HG03575 (cell line): ENCODE results near the gene MAP2K6.

Experiments used
- ATAC-seq: cut with Tn5 transposase; IDR thresholded peaks from one replicate; pipeline ENCODE4 v1.9.1; 2021; ENCODE audit not compliant: unreplicated experiment, insufficient number of reproducible peaks, low FRiP score; ENCODE audit errors: extremely low read depth

The MAP2K6 gene

GRCh38 chr17:69557339-69557738, 142.8 kb downstream of the MAP2K6 start:
- no peak for ATAC-seq

GRCh38 chr17:69558796-69559195, 144.3 kb downstream of the MAP2K6 start:
- ATAC-seq, result no peak

GRCh38 chr17:69560987-69561441, 146.5 kb downstream of the MAP2K6 start:
- no peak for ATAC-seq

- ATAC-seq, result no peak
Observed at GRCh38 chr17:69561462-69561861, 147.0 kb downstream of the MAP2K6 start.

GRCh38 chr17:69565447-69565846, 150.9 kb downstream of the MAP2K6 start:
- no peak for ATAC-seq

- ATAC-seq, result no peak
Observed at GRCh38 chr17:69567130-69567529, 152.6 kb downstream of the MAP2K6 start.

GRCh38 chr17:69572747-69573146, 158.2 kb downstream of the MAP2K6 start:
- no peak for ATAC-seq

GRCh38 chr17:69573396-69573795, 158.9 kb downstream of the MAP2K6 start:
- no peak for ATAC-seq

- no peak for ATAC-seq
Observed at GRCh38 chr17:69574257-69575197, 160.0 kb downstream of the MAP2K6 start.

- no peak for ATAC-seq
Observed at GRCh38 chr17:69575346-69575761, 160.9 kb downstream of the MAP2K6 start.

- ATAC-seq, result no peak
Observed at GRCh38 chr17:69577098-69577497, 162.6 kb downstream of the MAP2K6 start.

GRCh38 chr17:69578385-69578936, 164.0 kb downstream of the MAP2K6 start:
- ATAC-seq, result no peak

- no peak for ATAC-seq
Observed at GRCh38 chr17:69579961-69580677, 165.6 kb downstream of the MAP2K6 start.

GRCh38 chr17:69581061-69581961, 166.8 kb downstream of the MAP2K6 start:
- peak; percentile 56 for ATAC-seq

- no peak for ATAC-seq
Observed at GRCh38 chr17:69588316-69588715, 173.8 kb downstream of the MAP2K6 start.

- ATAC-seq, result no peak
Observed at GRCh38 chr17:69588827-69589239, 174.3 kb downstream of the MAP2K6 start.

- ATAC-seq, result no peak
Observed at GRCh38 chr17:69590671-69591070, 176.2 kb downstream of the MAP2K6 start.

- no peak for ATAC-seq
Observed at GRCh38 chr17:69592692-69593350, 178.3 kb downstream of the MAP2K6 start.
